Stomach smooth muscle (tissue), 2 donors: ENCODE results near the gene UGT1A4.

Source experiments
- H3K27ac ChIP-seq: one replicate; pipeline ENCODE4 v1.7.0; 2013; ENCODE audit warnings: mild to moderate bottlenecking, low read length, inconsistent platforms
- H3K27me3 ChIP-seq, 2 donors: one replicate each; pipeline ENCODE4 v1.7.0; 2013; ENCODE audit warnings: low read length in 2 of 2; ENCODE audit not compliant: insufficient read depth in 2 of 2, control insufficient read depth in 1 of 2
- H3K36me3 ChIP-seq, 2 donors: one replicate each; pipeline ENCODE4 v1.7.0; 2013; ENCODE audit warnings: low read length in 2 of 2; ENCODE audit not compliant: control insufficient read depth in 2 of 2, insufficient read depth in 2 of 2
- H3K4me1 ChIP-seq: one replicate; pipeline ENCODE4 v1.7.0; 2013; ENCODE audit warnings: low read length; ENCODE audit not compliant: control insufficient read depth, insufficient read depth
- H3K4me3 ChIP-seq, 2 donors: one replicate each; pipeline ENCODE4 v1.7.0; 2013; ENCODE audit warnings: low read length in 2 of 2
- H3K9ac ChIP-seq, 2 donors: one replicate each; pipeline ENCODE4 v1.7.0; 2013; ENCODE audit warnings: low read length in 2 of 2, mild to moderate bottlenecking in 1 of 2
- H3K9me3 ChIP-seq, 2 donors: one replicate each; pipeline ENCODE4 v1.7.0; 2013; ENCODE audit warnings: low read length in 2 of 2; ENCODE audit not compliant: control insufficient read depth in 2 of 2
- donor health status: healthy.
- donor health status: Pancreatic carcinoma.

UGT1A4 gene

GRCh38 chr2:233684640-233685039, 33.9 kb upstream of the UGT1A4 start:
- no peaks in the 10 kb centered on the region for H3K36me3 ChIP-seq
- H3K27me3 ChIP-seq: peaks cover 0 to 2% of the 10 kb centered on the region in 2 donors
- no peaks in the 10 kb centered on the region for H3K4me1 ChIP-seq
- H3K9me3 ChIP-seq: no peaks in the 10 kb centered on the region
- no peak overlapping the region for H3K27ac ChIP-seq
- no peak overlapping the region for H3K4me3 ChIP-seq
- no peak overlapping the region for H3K9ac ChIP-seq

DNA sequence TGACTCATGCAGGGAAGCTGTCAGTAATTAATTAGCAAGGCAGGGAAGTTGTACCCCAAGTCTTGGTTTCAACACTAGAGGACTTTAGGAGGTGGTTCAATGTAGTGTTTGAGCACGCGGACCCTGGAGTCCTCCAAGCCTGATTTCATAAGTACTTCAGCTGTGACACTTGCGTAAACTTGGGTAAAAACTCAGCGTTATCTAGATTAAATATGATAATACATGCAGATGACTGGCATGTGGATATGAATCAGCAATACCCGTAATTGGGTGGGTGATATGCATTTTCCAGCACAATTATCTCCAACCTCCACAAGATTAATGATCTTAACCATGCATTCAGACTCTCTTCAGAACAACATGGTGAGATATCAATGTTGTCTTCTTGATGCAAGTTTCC, 31.6 kb upstream of the UGT1A4 start:
- H3K9me3 ChIP-seq: no peaks in the 10 kb centered on the region
- H3K36me3 ChIP-seq: no peaks in the 10 kb centered on the region
- H3K27ac ChIP-seq: no peak overlapping the region
- H3K9ac ChIP-seq: no peak overlapping the region
- H3K27me3 ChIP-seq: no peaks in the 10 kb centered on the region
- H3K4me1 ChIP-seq: no peaks in the 10 kb centered on the region
- no peak overlapping the region for H3K4me3 ChIP-seq

DNA sequence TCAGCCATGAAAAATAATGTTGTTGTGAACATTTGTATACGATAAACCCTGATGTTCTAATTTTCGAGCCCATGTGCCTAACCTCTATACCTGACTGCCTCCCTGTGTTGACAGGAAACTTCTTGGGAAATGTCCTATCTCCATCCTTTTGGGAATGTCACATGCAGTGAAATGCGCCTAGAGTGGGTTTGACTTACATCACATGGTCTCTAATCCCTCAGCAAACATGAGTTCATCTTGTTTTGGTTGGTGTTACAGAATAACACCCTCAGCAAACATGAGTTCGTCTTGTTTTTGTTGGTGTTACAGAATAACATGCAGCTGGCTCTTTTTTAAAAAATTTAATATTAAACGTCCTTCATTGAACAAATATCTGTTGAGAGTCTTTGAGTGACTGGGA, 30.2 kb upstream of the UGT1A4 start:
- no peaks in the 10 kb centered on the region for H3K36me3 ChIP-seq
- H3K4me1 ChIP-seq: no peaks in the 10 kb centered on the region
- H3K9ac ChIP-seq: no peak overlapping the region
- no peak overlapping the region for H3K27ac ChIP-seq
- H3K4me3 ChIP-seq: no peak overlapping the region
- H3K9me3 ChIP-seq: no peaks in the 10 kb centered on the region
- H3K27me3 ChIP-seq: peaks cover 0 to under 1% of the 10 kb centered on the region in 2 donors

- H3K27ac ChIP-seq: no peak overlapping the region
- H3K4me1 ChIP-seq: no peaks in the 10 kb centered on the region
- H3K9me3 ChIP-seq: no peaks in the 10 kb centered on the region
- H3K9ac ChIP-seq: no peak overlapping the region
- peaks cover 0 to 2% of the 10 kb centered on the region in 2 donors for H3K27me3 ChIP-seq
- no peak overlapping the region for H3K4me3 ChIP-seq
- H3K36me3 ChIP-seq: no peaks in the 10 kb centered on the region
Observed at GRCh38 chr2:233689031-233689430, 29.5 kb upstream of the UGT1A4 start.

DNA sequence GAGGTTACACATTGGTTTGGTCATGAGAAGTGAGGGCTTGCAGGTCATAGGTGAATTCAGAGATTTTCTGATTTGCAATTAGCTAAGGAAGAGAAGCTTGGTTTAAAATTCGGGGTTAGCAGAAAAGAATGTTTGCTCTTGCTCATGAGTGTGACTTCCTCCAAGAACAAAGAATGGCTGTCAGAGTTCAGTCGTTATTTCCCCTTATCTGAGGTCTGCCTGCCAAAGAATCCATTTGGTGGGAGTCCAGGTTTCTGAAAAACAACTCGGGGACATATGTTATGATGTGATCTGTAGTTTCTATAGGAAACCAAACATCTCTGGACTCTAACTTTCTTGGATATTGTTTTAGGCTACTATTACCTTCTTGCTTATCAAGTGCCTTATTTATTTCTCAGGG, 29.0 kb upstream of the UGT1A4 start:
- peaks cover 0 to 2% of the 10 kb centered on the region in 2 donors for H3K27me3 ChIP-seq
- no peak overlapping the region for H3K4me3 ChIP-seq
- H3K36me3 ChIP-seq: no peaks in the 10 kb centered on the region
- H3K9ac ChIP-seq: no peak overlapping the region
- no peaks in the 10 kb centered on the region for H3K9me3 ChIP-seq
- H3K27ac ChIP-seq: no peak overlapping the region
- no peaks in the 10 kb centered on the region for H3K4me1 ChIP-seq

- peaks cover 0 to 2% of the 10 kb centered on the region in 2 donors for H3K27me3 ChIP-seq
- no peaks in the 10 kb centered on the region for H3K4me1 ChIP-seq
- H3K9me3 ChIP-seq: no peaks in the 10 kb centered on the region
- H3K27ac ChIP-seq: no peak overlapping the region
- no peaks in the 10 kb centered on the region for H3K36me3 ChIP-seq
- no peak overlapping the region for H3K9ac ChIP-seq
- H3K4me3 ChIP-seq: no peak overlapping the region
Observed at GRCh38 chr2:233690444-233690843, 28.1 kb upstream of the UGT1A4 start.

DNA sequence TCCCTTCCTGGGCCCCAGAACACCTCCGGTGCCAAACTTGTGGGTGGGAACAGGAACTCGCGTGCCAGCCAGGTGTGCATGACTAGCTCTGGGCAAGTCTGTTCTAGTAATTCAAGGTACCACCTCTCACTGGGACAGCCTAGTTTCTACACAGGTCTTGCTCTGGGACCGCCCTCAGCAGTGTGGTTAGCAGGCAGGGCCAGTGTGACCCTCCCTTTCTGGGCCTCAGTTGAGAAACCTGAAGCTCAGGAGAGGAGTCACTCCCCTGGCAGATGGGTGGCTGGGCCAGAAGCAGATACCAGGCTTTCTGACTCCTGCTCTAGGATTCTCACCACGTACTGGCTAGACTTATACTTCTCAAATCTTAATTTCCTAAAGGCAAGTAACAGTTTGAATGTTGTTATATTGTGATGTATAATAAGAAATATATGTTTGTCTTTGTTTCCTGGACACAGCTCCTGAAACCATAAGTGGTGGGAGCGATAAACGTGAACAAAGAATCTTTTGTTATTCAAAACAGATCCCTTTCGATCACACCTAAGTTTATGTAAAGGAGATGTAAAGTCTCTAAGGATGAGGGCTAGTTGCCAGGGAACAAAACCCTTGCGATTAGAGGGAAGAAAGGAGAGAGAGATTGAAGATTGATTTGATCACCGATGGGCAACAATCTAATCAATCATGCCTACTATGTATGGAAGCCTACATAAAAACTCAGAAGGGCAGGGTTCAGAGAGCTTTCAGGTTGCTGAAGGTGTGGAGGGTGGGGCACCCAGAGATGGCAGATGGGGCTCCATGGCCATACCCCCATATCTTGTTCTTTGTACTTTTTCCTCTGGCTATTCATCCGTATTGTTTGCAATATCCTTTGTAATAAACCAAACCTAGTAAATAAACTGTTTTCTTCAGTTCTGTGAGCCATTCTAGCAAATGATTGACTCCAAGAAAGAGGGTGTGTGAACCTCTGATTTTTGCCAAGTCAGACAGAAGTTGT, 26.8 kb upstream of the UGT1A4 start:
- H3K9me3 ChIP-seq: no peaks in the 10 kb centered on the region
- no peak overlapping the region for H3K9ac ChIP-seq
- peaks cover 0 to 2% of the 10 kb centered on the region in 2 donors for H3K27me3 ChIP-seq
- no peaks in the 10 kb centered on the region for H3K36me3 ChIP-seq
- H3K27ac ChIP-seq: no peak overlapping the region
- no peaks in the 10 kb centered on the region for H3K4me1 ChIP-seq
- H3K4me3 ChIP-seq: no peak overlapping the region

- H3K27me3 ChIP-seq: peaks cover 0 to 2% of the 10 kb centered on the region in 2 donors
- H3K4me1 ChIP-seq: no peaks in the 10 kb centered on the region
- H3K4me3 ChIP-seq: no peak within 1 kb of the TSS
- no peaks in the 10 kb centered on the region for H3K36me3 ChIP-seq
- no peak within 1 kb of the TSS for H3K9ac ChIP-seq
- H3K9me3 ChIP-seq: no peaks in the 10 kb centered on the region
- H3K27ac ChIP-seq: no peak within 1 kb of the TSS
Observed at GRCh38 chr2:233692648-233693047, 25.9 kb upstream of the UGT1A4 start, which contains the start of gene UGT1A6. Gene UGT1A6, plus strand, starts transcription at chr2:233692890. Its CDS starts 115 bp downstream, at chr2:233693005.

- H3K4me1 ChIP-seq: no peaks in the 10 kb centered on the region
- no peak overlapping the region for H3K4me3 ChIP-seq
- H3K27me3 ChIP-seq: peaks cover 0 to 2% of the 10 kb centered on the region in 2 donors
- no peaks in the 10 kb centered on the region for H3K36me3 ChIP-seq
- no peak overlapping the region for H3K9ac ChIP-seq
- H3K9me3 ChIP-seq: no peaks in the 10 kb centered on the region
- no peak overlapping the region for H3K27ac ChIP-seq
Observed at GRCh38 chr2:233693963-233694362, 24.6 kb upstream of the UGT1A4 start.

- H3K4me3 ChIP-seq: no peak overlapping the region
- no peaks in the 10 kb centered on the region for H3K27me3 ChIP-seq
- no peak overlapping the region for H3K9ac ChIP-seq
- no peak overlapping the region for H3K27ac ChIP-seq
- no peaks in the 10 kb centered on the region for H3K36me3 ChIP-seq
- no peaks in the 10 kb centered on the region for H3K9me3 ChIP-seq
- no peaks in the 10 kb centered on the region for H3K4me1 ChIP-seq
Observed at GRCh38 chr2:233698740-233699139, 19.8 kb upstream of the UGT1A4 start.

DNA sequence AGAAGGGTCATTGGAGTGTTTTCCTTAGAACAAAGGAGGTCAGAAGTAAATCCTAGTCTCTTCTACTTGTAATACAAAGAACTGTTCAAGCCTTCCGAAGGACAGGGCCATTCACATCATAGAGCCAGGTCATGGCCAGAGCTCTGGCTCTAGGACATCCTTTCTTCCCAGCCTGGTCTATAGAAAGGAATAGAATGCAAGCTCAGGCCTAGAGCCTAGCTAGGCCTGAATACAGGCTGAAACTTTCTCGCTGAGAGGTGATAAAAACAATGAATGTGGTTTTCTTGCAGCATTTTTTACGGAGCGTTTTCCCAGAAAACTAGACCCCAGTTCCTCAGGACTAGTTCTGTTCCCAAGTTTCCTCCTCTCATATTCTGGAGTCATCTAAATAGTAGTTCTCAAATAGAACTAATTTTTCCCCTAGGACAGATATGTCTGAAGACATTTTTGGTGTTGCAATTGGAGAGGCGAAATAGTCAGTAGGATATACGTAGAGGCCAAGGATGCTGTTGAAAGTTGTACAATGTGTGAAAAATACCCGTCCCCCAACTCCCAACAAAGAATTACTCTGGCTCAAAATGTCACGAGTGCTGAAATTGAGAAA, 19.0 kb upstream of the UGT1A4 start:
- H3K36me3 ChIP-seq: no peaks in the 10 kb centered on the region
- H3K4me1 ChIP-seq: no peaks in the 10 kb centered on the region
- H3K27ac ChIP-seq: no peak overlapping the region
- H3K4me3 ChIP-seq: no peak overlapping the region
- no peaks in the 10 kb centered on the region for H3K9me3 ChIP-seq
- H3K27me3 ChIP-seq: no peaks in the 10 kb centered on the region
- no peak overlapping the region for H3K9ac ChIP-seq
